Naive thymus-derived CD8-positive, alpha-beta T cell (primary cell): ENCODE measurements around the gene SCAANT1. TPM values are rescaled to one million over a fixed set of nuclear protein-coding genes. Genes with fewer than 3 reads are reported as not detected.
A peak's percentile ranks its signal among the peaks of the same experiment; 100 is the strongest.

ENCODE experiments used
- ATAC-seq, 2 donors: fragments of 150-1000 bp; cut with Tn5 transposase in 1 of 2; sonication (Bioruptor Pico), chemical (Tn5 transposase) in 1 of 2; 1 replicate in 1 of 2; 2 replicates in 1 of 2; pipeline ENCODE4 v1.10.0; 2021; ENCODE audit warnings: mild to moderate bottlenecking in 2 of 2, moderate library complexity in 2 of 2
- POLR2A ChIA-PET: fragments of 350-600 bp; sonication (Branson Sonifier 250); formaldehyde crosslinking; loops from one replicate; lab custom pipeline; 2021; ENCODE audit warnings: antibody characterized with exemption; lab: Charles Lee
- DNase-seq, 10 donors: peaks; one replicate each; pipeline versions ENCODE4 v3.0.0 to v3.0.0-alpha.2; 2020 to 2022
- H3K27ac Mint-ChIP-seq, 10 donors: one replicate each; pipeline ENCODE4 v1.8.0; 2020 to 2022; ENCODE audit warnings: mild to moderate bottlenecking in 10 of 10, mixed read lengths in 10 of 10, moderate library complexity in 4 of 10, inconsistent platforms in 1 of 10
- H3K27me3 Mint-ChIP-seq, 5 donors: one replicate each; pipeline ENCODE4 v1.8.0; 2021 to 2022; ENCODE audit warnings: mixed read lengths in 5 of 5
- H3K36me3 Mint-ChIP-seq, 3 donors: one replicate each; pipeline ENCODE4 v1.8.0; 2020 to 2022; ENCODE audit warnings: mixed read lengths in 3 of 3, mild to moderate bottlenecking in 2 of 3, inconsistent platforms in 1 of 3
- H3K4me1 Mint-ChIP-seq, 4 donors: one replicate each; pipeline ENCODE4 v1.8.0; 2021 to 2022; ENCODE audit warnings: mixed read lengths in 4 of 4
- H3K4me3 Mint-ChIP-seq, 10 donors: one replicate each; pipeline ENCODE4 v1.8.0; 2020 to 2022; ENCODE audit warnings: mild to moderate bottlenecking in 10 of 10, mixed read lengths in 10 of 10, moderate library complexity in 6 of 10, inconsistent platforms in 1 of 10
- H3K9me3 Mint-ChIP-seq, 9 donors: one replicate each; pipeline ENCODE4 v1.8.0; 2020 to 2022; ENCODE audit warnings: mixed read lengths in 9 of 9, mild to moderate bottlenecking in 3 of 9, inconsistent platforms in 1 of 9, moderate library complexity in 1 of 9
- polyA plus RNA-seq, 3 donors: library from polyadenylated mRNA; unstranded; fragments of 300-500 nt; fragmentation: Illumina TruSeq; gene quantifications; one replicate each; pipeline ENCODE4 v1.2.3, GENCODE V29; 2021
- total RNA-seq, 8 experiments: library from RNA in 2 of 8; stranded (reverse) in 2 of 8; gene quantifications; one replicate each; pipeline ENCODE4 v1.2.3 and lab custom pipeline; 2021 to 2026

SCAANT1 gene
- total and polyA plus RNA-seq, 5 experiments from 2014 or later: 2.9 TPM; not detected in 4

- Mint-ChIP-seq H3K9me3 (no peaks in the 10 kb centered on the region), H3K27me3 (no peaks in the 10 kb centered on the region), H3K36me3 (peaks cover 0 to 12% (median 7%) of the 10 kb centered on the region in 3 donors), H3K4me1 (peaks cover 23 to 68% (median 62%) of the 10 kb centered on the region in 4 donors), H3K27ac (peak overlapping the region in 4 of 10 donors; percentile 17 to 77 (median 62)), H3K4me3 (no peak overlapping the region)
- POLR2A ChIA-PET: no interaction called here
- ATAC-seq (no peak), DNase-seq (no peak)
Observed at GRCh38 chr3:63867225-63867624, 45.0 kb downstream of the SCAANT1 start.

GRCh38 chr3:63864965-63865327, 47.2 kb downstream of the SCAANT1 start:
- Mint-ChIP-seq H3K4me1 (peaks cover 31 to 72% (median 67%) of the 10 kb centered on the region in 4 donors), H3K27me3 (no peaks in the 10 kb centered on the region), H3K27ac (peak overlapping the region; percentile 75 to 97 (median 94)), H3K9me3 (no peaks in the 10 kb centered on the region), H3K4me3 (peak overlapping the region; percentile 85 to 96 (median 92)), H3K36me3 (peaks cover 0 to 12% (median 7%) of the 10 kb centered on the region in 3 donors)
- no peak for ATAC-seq
- no peak for DNase-seq
- POLR2A ChIA-PET: interaction anchor here (1.0 kb wide), 1 partner anchor 100 kb away, joined by 3 read pairs; no protein-coding TSS in a partner anchor

GRCh38 chr3:63864008-63864964, 47.9 kb downstream of the SCAANT1 start:
- H3K27me3 Mint-ChIP-seq: no peaks in the 10 kb centered on the region
- POLR2A ChIA-PET: interaction anchor here (1.0 to 2.8 kb wide), 6 partner anchors 12 to 158 kb away, joined by 3 to 11 read pairs (median 3); partner anchors contain the start of gene SCAANT1
- no peaks in the 10 kb centered on the region for H3K9me3 Mint-ChIP-seq
- ATAC-seq: peak; percentile 55 to 60
- peak overlapping the region; percentile 85 to 96 (median 92) for H3K4me3 Mint-ChIP-seq
- peak overlapping the region; percentile 75 to 97 (median 94) for H3K27ac Mint-ChIP-seq
- H3K36me3 Mint-ChIP-seq: peaks cover 0 to 12% (median 7%) of the 10 kb centered on the region in 3 donors
- peak; percentile 17 to 77 (median 52) for DNase-seq
- peaks cover 35 to 71% (median 66%) of the 10 kb centered on the region in 4 donors for H3K4me1 Mint-ChIP-seq

DNA sequence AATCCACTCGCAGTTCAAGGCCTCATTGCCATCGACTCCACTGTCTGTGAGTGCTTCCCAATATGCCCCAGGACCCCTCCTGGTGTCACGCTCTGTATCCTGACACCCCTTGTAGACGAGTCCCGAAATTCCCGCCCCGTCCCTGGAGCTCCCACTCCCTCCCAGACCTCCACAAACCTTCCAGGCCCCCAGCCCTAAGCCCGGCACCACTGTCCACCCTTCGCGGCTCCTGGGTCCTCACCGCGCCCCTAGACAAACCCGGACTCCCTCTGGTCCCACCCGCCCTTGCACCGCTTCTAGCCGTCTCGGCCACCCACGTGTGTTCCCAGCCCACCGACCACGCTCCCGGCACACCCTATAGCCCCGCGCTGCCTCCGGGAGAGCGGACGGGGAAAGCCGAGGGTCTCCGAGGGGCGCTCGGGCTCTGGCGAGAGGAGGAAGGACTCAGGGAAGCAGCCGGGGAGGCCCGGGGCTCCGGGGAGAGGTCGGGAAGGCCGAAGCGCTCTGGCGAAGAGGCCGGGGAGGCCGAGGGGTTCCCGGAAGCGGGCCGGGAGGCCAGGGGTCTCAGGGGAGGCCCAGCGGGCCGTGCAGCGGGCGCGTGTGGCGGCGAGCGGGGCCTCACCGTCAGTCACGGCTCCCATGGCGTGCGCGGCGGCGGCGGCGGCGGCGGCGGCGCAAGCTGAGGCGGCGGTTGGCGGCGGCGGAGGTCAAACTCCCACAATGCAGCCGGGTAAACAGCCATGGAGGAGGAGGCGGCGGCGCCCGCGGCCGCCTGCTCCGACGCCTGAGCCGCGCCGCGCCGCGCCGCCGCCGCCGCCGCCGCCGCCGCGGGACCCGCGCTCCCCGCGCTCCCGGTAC, 48.8 kb downstream of the SCAANT1 start, which contains the start of the genes ATXN7 and THOC7:
ATXN7 (plus strand) TSS at position 718 of the 858 bp plus-strand sequence. CDS start 48,732 bp downstream, outside the sequence.
THOC7 (minus strand) TSS at position 656 of the 858 bp plus-strand sequence; CDS start at position 641, 15 bp downstream.
- ATAC-seq (peak; percentile 82 to 84), DNase-seq (peak; percentile 56 to 79 (median 67))
- Mint-ChIP-seq H3K27me3 (no peaks in the 10 kb centered on the region), H3K4me1 (peaks cover 36 to 70% (median 67%) of the 10 kb centered on the region in 4 donors), H3K4me3 (peak within 1 kb of the TSS; percentile 88 to 96 (median 93)), H3K36me3 (peaks cover 0 to 12% (median 7%) of the 10 kb centered on the region in 3 donors), H3K27ac (peak within 1 kb of the TSS; percentile 80 to 97 (median 94)), H3K9me3 (no peaks in the 10 kb centered on the region)
- POLR2A ChIA-PET: interaction anchor here (1.0 to 2.8 kb wide), 5 partner anchors 13 to 159 kb away, joined by 3 to 11 read pairs (median 3); partner anchors contain the start of gene SCAANT1

DNA sequence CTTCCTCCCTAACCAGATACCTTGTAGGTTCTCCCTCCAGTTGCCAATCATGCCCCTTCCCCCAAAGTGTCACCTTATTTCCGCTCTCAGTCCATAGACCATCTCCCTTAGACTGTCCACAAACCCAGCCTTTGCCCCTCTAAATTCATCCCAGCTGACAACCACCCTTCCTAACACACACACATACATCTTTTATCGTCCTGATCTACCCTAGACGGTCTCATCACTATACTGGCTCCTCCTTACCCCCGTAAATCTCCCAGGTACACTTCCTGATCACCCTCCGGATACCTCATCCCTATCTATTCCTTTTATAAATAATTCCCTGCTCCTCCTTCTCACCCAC, 49.4 kb downstream of the SCAANT1 start:
- peak overlapping the region; percentile 70 to 93 (median 88) for H3K27ac Mint-ChIP-seq
- peaks cover 36 to 72% (median 64%) of the 10 kb centered on the region in 4 donors for H3K4me1 Mint-ChIP-seq
- ATAC-seq (peak in 1 of 2 donors; percentile 3), DNase-seq (no peak)
- POLR2A ChIA-PET: interaction anchor here (1.2 to 2.8 kb wide), 2 partner anchors 105 to 160 kb away, joined by 3 to 8 read pairs; no protein-coding TSS in a partner anchor
- no peaks in the 10 kb centered on the region for H3K27me3 Mint-ChIP-seq
- peak overlapping the region; percentile 70 to 96 (median 86) for H3K4me3 Mint-ChIP-seq
- H3K9me3 Mint-ChIP-seq: no peaks in the 10 kb centered on the region
- peaks cover 0 to 12% (median 7%) of the 10 kb centered on the region in 3 donors for H3K36me3 Mint-ChIP-seq

Other genes starting within 250 kb of the SCAANT1 start
- not detected for gene C3orf49, start 93.1 kb downstream of the SCAANT1 start, total RNA-seq
- gene C3orf49, start 93.1 kb downstream of the SCAANT1 start, polyA plus RNA-seq: not detected
- 10 to 100 TPM; 52.2 to 52.5 TPM for gene THOC7, start 48.6 kb downstream of the SCAANT1 start, total RNA-seq
- gene THOC7, start 48.6 kb downstream of the SCAANT1 start, polyA plus RNA-seq: 100 to 1,000 TPM in 1 of 3 donors, 10 to 100 TPM in 2; 79.9 to 116 (median 100.0) TPM
- 100 to 1,000 TPM; 161 to 162 TPM for gene ATXN7, start 48.5 kb downstream of the SCAANT1 start, total RNA-seq
- gene ATXN7, start 48.5 kb downstream of the SCAANT1 start, polyA plus RNA-seq: 10 to 100 TPM; 18.0 to 29.8 (median 21.9) TPM
- 10 to 100 TPM; 76.8 to 82.9 TPM for gene PSMD6, start 111.1 kb upstream of the SCAANT1 start, total RNA-seq
- 100 to 1,000 TPM; 107 to 114 (median 110) TPM for gene PSMD6, start 111.1 kb upstream of the SCAANT1 start, polyA plus RNA-seq